HepG2 (cell line): ENCODE data around the gene THY1. TPM values are rescaled to one million over a fixed set of nuclear protein-coding genes. Genes with fewer than 3 reads are reported as not detected.

ENCODE experiments used
- ATAC-seq: fragments of 200-7000 bp; cut with Tn5 transposase; 3 replicates; pipeline ENCODE4 v1.9.1; 2020; ENCODE audit warnings: mild to moderate bottlenecking, moderate library complexity
- BruUV-seq: library from RNA; stranded (reverse); fragments of 400-500 nt; replicated peaks from 2 replicates; lab custom pipeline; 2021; lab: Mats Ljungman, UMichigan
- CTCF ChIA-PET: fragments of 300-600 bp; formaldehyde crosslinking; extraction: SDS; loops from one replicate; lab custom pipeline; 2021; ENCODE audit warnings: low total read pairs, inconsistent platforms, low intra/inter-chr PET ratio; lab: Yijun Ruan, JAX
- POLR2A ChIA-PET: fragments of 350-600 bp; sonication (Branson Sonifier 250); formaldehyde crosslinking; loops from one replicate; lab custom pipeline; 2020; ENCODE audit warnings: antibody characterized with exemption, inconsistent platforms; lab: Yijun Ruan, JAX
- DNase-seq: peaks from one replicate; pipeline ENCODE4 v3.0.0-alpha.2; 2015; ENCODE audit warnings: low spot score
- FAIRE-seq: peaks from 3 replicates; lab custom pipeline; 2011; peaks lifted over from hg19 to GRCh38; lab: Jason Lieb, UNC
- H2AFZ ChIP-seq: one replicate; pipeline ENCODE4 v1.6.1; 2011; ENCODE audit warnings: low read length, inconsistent platforms
- H3K27ac ChIP-seq: fragments of 300-600 bp; 3 replicates; pipeline ENCODE4 v1.8.0; 2011; ENCODE audit warnings: mixed run types, mild to moderate bottlenecking, mixed read lengths, low read length, inconsistent platforms; ENCODE audit not compliant: insufficient read depth; ENCODE audit errors: extremely low read length
- H3K27me3 ChIP-seq, 2 experiments: fragments of 200-600 bp in 1 of 2; 2 replicates in 1 of 2; 3 replicates in 1 of 2; pipeline versions ENCODE4 v1.6.0 to v1.8.0; 2011; ENCODE audit warnings: low read length in 2 of 2, mild to moderate bottlenecking in 2 of 2, moderate library complexity in 2 of 2, inconsistent platforms in 1 of 2; ENCODE audit not compliant: insufficient read depth in 2 of 2, control insufficient read depth in 1 of 2
- H3K36me3 ChIP-seq, 2 experiments: fragments of 200-600 bp in 1 of 2; replicated peaks in 1 of 2; 2 replicates in 1 of 2; 3 replicates in 1 of 2; pipeline versions ENCODE4 v1.5.1 to v1.8.0; 2011; ENCODE audit warnings: low read length in 2 of 2, inconsistent platforms in 1 of 2; ENCODE audit not compliant: insufficient read depth in 2 of 2, control insufficient read depth in 1 of 2
- H3K4me1 ChIP-seq: 2 replicates; pipeline ENCODE4 v1.5.1; 2012; ENCODE audit warnings: low read length, inconsistent platforms; ENCODE audit not compliant: insufficient read depth
- H3K4me2 ChIP-seq: 2 replicates; pipeline ENCODE4 v1.6.0; 2011; ENCODE audit warnings: low read depth, low read length, inconsistent platforms
- H3K4me3 ChIP-seq, 3 experiments: fragments of 200-600 bp in 1 of 3; sonication (generic), shearing (Covaris generic) in 1 of 3; replicated peaks in 1 of 3; 2 replicates each; pipeline ENCODE4 v1.5.1; 2011 to 2016; ENCODE audit warnings: low read length in 3 of 3, inconsistent platforms in 2 of 3, low read depth in 2 of 3, mild to moderate bottlenecking in 2 of 3, control low read depth in 1 of 3, mixed read lengths in 1 of 3; ENCODE audit not compliant: insufficient read depth in 1 of 3
- H3K79me2 ChIP-seq: one replicate; pipeline ENCODE4 v1.6.1; 2011; ENCODE audit warnings: low read length, inconsistent platforms; ENCODE audit not compliant: insufficient read depth
- H3K9ac ChIP-seq: 2 replicates; pipeline ENCODE4 v1.6.0; 2011; ENCODE audit warnings: mild to moderate bottlenecking, low read depth, low read length, inconsistent platforms; ENCODE audit not compliant: insufficient read depth
- H3K9me3 ChIP-seq: 2 replicates; pipeline ENCODE4 v1.5.1; 2012; ENCODE audit warnings: mild to moderate bottlenecking, low read length
- H4K20me1 ChIP-seq: 2 replicates; pipeline ENCODE4 v1.6.0; 2011; ENCODE audit warnings: inconsistent platforms, mild to moderate bottlenecking, low read length, moderate library complexity; ENCODE audit not compliant: insufficient read depth
- KLF11 ChIP-seq: IDR thresholded peaks from 2 replicates; pipeline ENCODE4 v1.6.1; 2016; ENCODE audit warnings: missing compliant biosample characterization
- KLF15 ChIP-seq: sonication (generic); formaldehyde crosslinking; IDR thresholded peaks from 2 replicates; pipeline ENCODE4 v1.8.1; 2023; ENCODE audit warnings: borderline replicate concordance, mild to moderate bottlenecking, inconsistent platforms, missing genetic modification reagents, mixed read lengths
- NR2F2 ChIP-seq: IDR thresholded peaks from 2 replicates; pipeline ENCODE4 v1.6.1; 2012; ENCODE audit warnings: low read depth, inconsistent platforms, borderline replicate concordance
- NR2F6 ChIP-seq, 2 experiments: IDR thresholded peaks; 2 replicates each; pipeline ENCODE4 v1.6.1; 2016; ENCODE audit warnings: antibody characterized with exemption in 1 of 2, mild to moderate bottlenecking in 1 of 2
- RXRB ChIP-seq: IDR thresholded peaks from 2 replicates; pipeline ENCODE4 v1.6.1; 2016; ENCODE audit warnings: borderline replicate concordance, missing genetic modification reagents, missing compliant biosample characterization
- ZNF775 ChIP-seq: sonication (generic); formaldehyde crosslinking; IDR thresholded peaks from 2 replicates; pipeline ENCODE4 v1.4.0; 2020; ENCODE audit warnings: missing genetic modification reagents, mild to moderate bottlenecking, moderate library complexity, borderline replicate concordance
- WGBS: methylation state at CpG from one replicate; pipeline ENCODE4 v1.1.6; 2017; ENCODE audit warnings: low lambda C conversion rate; 5-methylcytosine and 5-hydroxymethylcytosine counted together
- in situ Hi-C: cut with HindIII; loops from 2 replicates; pipeline ENCODE4 v1.10.0; 2017; ENCODE audit warnings: low pct_unique_long_range_greater_than_20kb; ENCODE audit not compliant: extremely low pct_ligation_motif_present
- intact Hi-C: fragments of 100-400 bp; cut with micrococcal nuclease; formaldehyde crosslinking; loops from one replicate; pipeline ENCODE4 v1.10.0; 2022; ENCODE audit not compliant: unreplicated experiment
- polyA plus RNA-seq, 8 experiments: library from polyadenylated mRNA; depleted of rRNA in 3 of 8; stranded (reverse) in 7 of 8; unstranded in 1 of 8; fragments of >200 nt; fragmentation: Illumina TruSeq in 4 of 8; extraction: Trizol in 4 of 8; gene quantifications; 2 replicates each; pipeline versions ENCODE4 v1.2.1 to v1.2.3, GENCODE V29; 2011 to 2016; ENCODE audit warnings: low read depth in 4 of 8, missing spikeins in 1 of 8, mixed read lengths in 1 of 8; ENCODE audit not compliant: insufficient read depth in 1 of 8
- total RNA-seq, 5 experiments: library from RNA; depleted of rRNA; stranded (reverse); fragments of >200 nt; fragmentation: Illumina TruSeq; extraction: Trizol; gene quantifications; 2 replicates each; pipeline ENCODE4 v1.2.3, GENCODE V29; 2016; ENCODE audit warnings: low read depth in 1 of 5
- TF ChIP-seq, protein P1 (sequence below): sonication (generic); formaldehyde crosslinking; IDR thresholded peaks from 2 replicates; pipeline ENCODE4 v1.4.0; 2020; ENCODE audit warnings: missing genetic modification reagents, borderline replicate concordance
- TF ChIP-seq, protein P2 (sequence below): sonication (generic); formaldehyde crosslinking; IDR thresholded peaks from 2 replicates; pipeline ENCODE4 v1.4.0; 2020; ENCODE audit warnings: missing genetic modification reagents, borderline replicate concordance
- TF ChIP-seq, protein P3 (sequence below): sonication (generic); formaldehyde crosslinking; IDR thresholded peaks from 2 replicates; pipeline ENCODE4 v1.5.0; 2020; ENCODE audit warnings: missing genetic modification reagents
- TF ChIP-seq, protein P4 (sequence below): sonication (generic); IDR thresholded peaks from 2 replicates; pipeline ENCODE4 v1.6.1; 2016; ENCODE audit warnings: low read depth, borderline replicate concordance
- TF ChIP-seq, protein P5 (sequence below): sonication (generic); formaldehyde crosslinking; IDR thresholded peaks from 2 replicates; pipeline ENCODE4 v1.4.0; 2020; ENCODE audit warnings: missing genetic modification reagents

THY1 gene
- total and polyA plus RNA-seq, 2 of the 13 experiments (the other 11 are each of a cell fraction or from before 2014, with no cell fraction given), result not detected

DNA sequence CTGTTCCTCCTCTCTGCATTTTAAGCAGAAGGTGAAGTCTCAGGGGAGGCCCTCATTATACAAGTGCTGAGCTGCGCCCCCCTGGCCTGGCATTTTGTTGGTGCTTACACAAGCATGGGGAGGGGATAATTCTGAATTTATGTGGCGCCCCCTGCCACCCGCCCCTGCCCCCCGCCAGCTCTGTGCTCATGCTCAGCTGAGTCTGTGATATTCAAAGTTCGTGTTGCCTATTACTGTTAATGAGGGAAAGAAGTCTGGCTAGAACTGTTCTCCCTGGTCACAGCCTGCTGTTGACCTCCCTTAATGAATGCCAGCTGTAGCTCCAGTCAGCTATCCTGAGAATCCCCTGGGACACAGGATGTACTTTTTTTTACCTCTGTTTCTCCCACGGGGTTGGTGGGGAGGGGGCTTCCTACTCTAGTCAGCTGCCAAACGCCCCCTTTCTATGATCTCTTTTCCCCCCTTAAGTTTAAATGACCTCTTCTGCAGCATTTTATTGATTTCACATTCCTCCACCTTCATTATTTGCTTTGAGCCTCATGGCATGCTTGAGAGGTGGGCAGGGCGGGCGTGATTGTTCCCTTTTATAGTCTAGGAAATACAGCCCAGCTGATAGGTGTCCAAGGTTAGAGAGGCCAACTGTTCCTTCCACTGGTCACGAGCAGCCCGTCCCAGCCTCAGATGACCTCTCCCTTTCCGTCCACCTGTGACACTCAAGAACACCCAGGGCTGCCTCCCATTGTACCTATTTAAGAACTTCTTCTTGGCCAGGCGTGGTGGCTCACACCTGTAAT, 53.6 kb downstream of the THY1 start:
- no peaks in the 10 kb centered on the region for H4K20me1 ChIP-seq
- H3K9ac ChIP-seq, result peak overlapping the region; percentile 68
- no TSS peak for BruUV-seq
- H3K27ac ChIP-seq, result peak overlapping the region; percentile 93
- H3K36me3 ChIP-seq, result no peaks in the 10 kb centered on the region
- ChIA-PET CTCF (no interaction called here), POLR2A (interaction anchor here (0.9 to 4.5 kb wide), 21 partner anchors 7 to 458 kb away, joined by 3 to 31 read pairs (median 8); partner anchors contain the start of genes C1QTNF5, C2CD2L, HINFP and MCAM)
- H2AFZ ChIP-seq, result no peak overlapping the region
- FAIRE-seq (no peak), ATAC-seq (peak; percentile 18), DNase-seq (peak; percentile 50)
- no peaks in the 10 kb centered on the region for H3K9me3 ChIP-seq
- H3K4me3 ChIP-seq, result peak overlapping the region; percentile 43 to 68 (median 53); a peak in 4 of 6 replicates
- in situ Hi-C loops, result no loop called here
- H3K27me3 ChIP-seq, result no peaks in the 10 kb centered on the region
- peak overlapping the region; percentile 81 for H3K4me2 ChIP-seq
- peaks cover 30% of the 10 kb centered on the region for H3K79me2 ChIP-seq
- peaks cover 100% of the 10 kb centered on the region for H3K4me1 ChIP-seq
- 40% methylated on average over 13 of the region's 13 CpGs for WGBS
- intact Hi-C loops, result loop anchor here (2.0 kb wide), 1 partner anchor 17 kb away; no protein-coding TSS in a partner anchor
- TF ChIP-seq NR2F2 (peak; percentile 74), ZNF775 (CRISPR knock-in tag) (no peak), KLF11 (CRISPR knock-in tag) (no peak), KLF15 (CRISPR knock-in tag) (no peak), NR2F6 (IDR thresholded peaks at IDR 0.05) (peak; percentile 75), NR2F6 (CRISPR knock-in tag; IDR thresholded peaks at IDR 0.05) (peak; percentile 24; the same call in 1 of the 2 replicates), RXRB (CRISPR knock-in tag) (peak; percentile 50; the same call in 1 of the 2 replicates)
- TF ChIP-seq, protein P1, sequence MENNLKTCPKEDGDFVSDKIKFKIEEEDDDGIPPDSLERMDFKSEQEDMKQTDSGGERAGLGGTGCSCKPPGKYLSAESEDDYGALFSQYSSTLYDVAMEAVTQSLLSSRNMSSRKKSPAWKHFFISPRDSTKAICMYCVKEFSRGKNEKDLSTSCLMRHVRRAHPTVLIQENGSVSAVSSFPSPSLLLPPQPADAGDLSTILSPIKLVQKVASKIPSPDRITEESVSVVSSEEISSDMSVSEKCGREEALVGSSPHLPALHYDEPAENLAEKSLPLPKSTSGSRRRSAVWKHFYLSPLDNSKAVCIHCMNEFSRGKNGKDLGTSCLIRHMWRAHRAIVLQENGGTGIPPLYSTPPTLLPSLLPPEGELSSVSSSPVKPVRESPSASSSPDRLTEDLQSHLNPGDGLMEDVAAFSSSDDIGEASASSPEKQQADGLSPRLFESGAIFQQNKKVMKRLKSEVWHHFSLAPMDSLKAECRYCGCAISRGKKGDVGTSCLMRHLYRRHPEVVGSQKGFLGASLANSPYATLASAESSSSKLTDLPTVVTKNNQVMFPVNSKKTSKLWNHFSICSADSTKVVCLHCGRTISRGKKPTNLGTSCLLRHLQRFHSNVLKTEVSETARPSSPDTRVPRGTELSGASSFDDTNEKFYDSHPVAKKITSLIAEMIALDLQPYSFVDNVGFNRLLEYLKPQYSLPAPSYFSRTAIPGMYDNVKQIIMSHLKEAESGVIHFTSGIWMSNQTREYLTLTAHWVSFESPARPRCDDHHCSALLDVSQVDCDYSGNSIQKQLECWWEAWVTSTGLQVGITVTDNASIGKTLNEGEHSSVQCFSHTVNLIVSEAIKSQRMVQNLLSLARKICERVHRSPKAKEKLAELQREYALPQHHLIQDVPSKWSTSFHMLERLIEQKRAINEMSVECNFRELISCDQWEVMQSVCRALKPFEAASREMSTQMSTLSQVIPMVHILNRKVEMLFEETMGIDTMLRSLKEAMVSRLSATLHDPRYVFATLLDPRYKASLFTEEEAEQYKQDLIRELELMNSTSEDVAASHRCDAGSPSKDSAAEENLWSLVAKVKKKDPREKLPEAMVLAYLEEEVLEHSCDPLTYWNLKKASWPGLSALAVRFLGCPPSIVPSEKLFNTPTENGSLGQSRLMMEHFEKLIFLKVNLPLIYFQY (CRISPR knock-in tag), result no peak
- TF ChIP-seq, protein P2, sequence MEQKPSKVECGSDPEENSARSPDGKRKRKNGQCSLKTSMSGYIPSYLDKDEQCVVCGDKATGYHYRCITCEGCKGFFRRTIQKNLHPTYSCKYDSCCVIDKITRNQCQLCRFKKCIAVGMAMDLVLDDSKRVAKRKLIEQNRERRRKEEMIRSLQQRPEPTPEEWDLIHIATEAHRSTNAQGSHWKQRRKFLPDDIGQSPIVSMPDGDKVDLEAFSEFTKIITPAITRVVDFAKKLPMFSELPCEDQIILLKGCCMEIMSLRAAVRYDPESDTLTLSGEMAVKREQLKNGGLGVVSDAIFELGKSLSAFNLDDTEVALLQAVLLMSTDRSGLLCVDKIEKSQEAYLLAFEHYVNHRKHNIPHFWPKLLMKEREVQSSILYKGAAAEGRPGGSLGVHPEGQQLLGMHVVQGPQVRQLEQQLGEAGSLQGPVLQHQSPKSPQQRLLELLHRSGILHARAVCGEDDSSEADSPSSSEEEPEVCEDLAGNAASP (CRISPR knock-in tag), result peak; percentile 69; the same call in 1 of the 2 replicates
- TF ChIP-seq, protein P3, sequence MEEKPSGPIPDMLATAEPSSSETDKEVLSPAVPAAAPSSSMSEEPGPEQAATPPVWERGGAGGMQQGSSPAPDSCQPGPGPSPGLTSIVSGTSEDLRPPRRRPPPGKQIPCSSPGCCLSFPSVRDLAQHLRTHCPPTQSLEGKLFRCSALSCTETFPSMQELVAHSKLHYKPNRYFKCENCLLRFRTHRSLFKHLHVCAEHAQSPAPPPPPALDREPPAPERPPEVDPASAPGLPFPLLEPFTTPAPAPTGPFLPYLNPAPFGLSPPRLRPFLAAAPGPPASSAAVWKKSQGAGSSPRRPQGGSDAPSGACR (CRISPR knock-in tag), result no peak
- TF ChIP-seq, protein P4, sequence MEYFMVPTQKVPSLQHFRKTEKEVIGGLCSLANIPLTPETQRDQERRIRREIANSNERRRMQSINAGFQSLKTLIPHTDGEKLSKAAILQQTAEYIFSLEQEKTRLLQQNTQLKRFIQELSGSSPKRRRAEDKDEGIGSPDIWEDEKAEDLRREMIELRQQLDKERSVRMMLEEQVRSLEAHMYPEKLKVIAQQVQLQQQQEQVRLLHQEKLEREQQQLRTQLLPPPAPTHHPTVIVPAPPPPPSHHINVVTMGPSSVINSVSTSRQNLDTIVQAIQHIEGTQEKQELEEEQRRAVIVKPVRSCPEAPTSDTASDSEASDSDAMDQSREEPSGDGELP, result peak; percentile 83; the same call in 1 of the 2 replicates
- TF ChIP-seq, protein P5, sequence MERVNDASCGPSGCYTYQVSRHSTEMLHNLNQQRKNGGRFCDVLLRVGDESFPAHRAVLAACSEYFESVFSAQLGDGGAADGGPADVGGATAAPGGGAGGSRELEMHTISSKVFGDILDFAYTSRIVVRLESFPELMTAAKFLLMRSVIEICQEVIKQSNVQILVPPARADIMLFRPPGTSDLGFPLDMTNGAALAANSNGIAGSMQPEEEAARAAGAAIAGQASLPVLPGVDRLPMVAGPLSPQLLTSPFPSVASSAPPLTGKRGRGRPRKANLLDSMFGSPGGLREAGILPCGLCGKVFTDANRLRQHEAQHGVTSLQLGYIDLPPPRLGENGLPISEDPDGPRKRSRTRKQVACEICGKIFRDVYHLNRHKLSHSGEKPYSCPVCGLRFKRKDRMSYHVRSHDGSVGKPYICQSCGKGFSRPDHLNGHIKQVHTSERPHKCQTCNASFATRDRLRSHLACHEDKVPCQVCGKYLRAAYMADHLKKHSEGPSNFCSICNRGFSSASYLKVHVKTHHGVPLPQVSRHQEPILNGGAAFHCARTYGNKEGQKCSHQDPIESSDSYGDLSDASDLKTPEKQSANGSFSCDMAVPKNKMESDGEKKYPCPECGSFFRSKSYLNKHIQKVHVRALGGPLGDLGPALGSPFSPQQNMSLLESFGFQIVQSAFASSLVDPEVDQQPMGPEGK (CRISPR knock-in tag), result peak; percentile 5; the same call in 1 of the 2 replicates
